GM10266 (cell line): Measurements from ENCODE around the gene SERPINA10.

Source experiments
- DNase-seq: peaks from one replicate; pipeline ENCODE4 v3.0.0; 2012; ENCODE audit errors: extremely low spot score
- CTCF ChIP-seq: IDR thresholded peaks from 2 replicates; pipeline ENCODE4 v1.5.1; 2012; ENCODE audit warnings: mild to moderate bottlenecking, low read depth; ENCODE audit not compliant: control insufficient read depth, insufficient read depth; ENCODE audit errors: missing control alignments

The SERPINA10 gene, protein sequence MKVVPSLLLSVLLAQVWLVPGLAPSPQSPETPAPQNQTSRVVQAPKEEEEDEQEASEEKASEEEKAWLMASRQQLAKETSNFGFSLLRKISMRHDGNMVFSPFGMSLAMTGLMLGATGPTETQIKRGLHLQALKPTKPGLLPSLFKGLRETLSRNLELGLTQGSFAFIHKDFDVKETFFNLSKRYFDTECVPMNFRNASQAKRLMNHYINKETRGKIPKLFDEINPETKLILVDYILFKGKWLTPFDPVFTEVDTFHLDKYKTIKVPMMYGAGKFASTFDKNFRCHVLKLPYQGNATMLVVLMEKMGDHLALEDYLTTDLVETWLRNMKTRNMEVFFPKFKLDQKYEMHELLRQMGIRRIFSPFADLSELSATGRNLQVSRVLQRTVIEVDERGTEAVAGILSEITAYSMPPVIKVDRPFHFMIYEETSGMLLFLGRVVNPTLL

GRCh38 chr14:94292872-94293577 is at the start of gene SERPINA10:
TSS of gene SERPINA10 (minus strand) at chr14:94293268. CDS start at chr14:94290593, 2,675 bp downstream.
- DNase-seq = no peak
- TF ChIP-seq CTCF = no peak

DNA sequence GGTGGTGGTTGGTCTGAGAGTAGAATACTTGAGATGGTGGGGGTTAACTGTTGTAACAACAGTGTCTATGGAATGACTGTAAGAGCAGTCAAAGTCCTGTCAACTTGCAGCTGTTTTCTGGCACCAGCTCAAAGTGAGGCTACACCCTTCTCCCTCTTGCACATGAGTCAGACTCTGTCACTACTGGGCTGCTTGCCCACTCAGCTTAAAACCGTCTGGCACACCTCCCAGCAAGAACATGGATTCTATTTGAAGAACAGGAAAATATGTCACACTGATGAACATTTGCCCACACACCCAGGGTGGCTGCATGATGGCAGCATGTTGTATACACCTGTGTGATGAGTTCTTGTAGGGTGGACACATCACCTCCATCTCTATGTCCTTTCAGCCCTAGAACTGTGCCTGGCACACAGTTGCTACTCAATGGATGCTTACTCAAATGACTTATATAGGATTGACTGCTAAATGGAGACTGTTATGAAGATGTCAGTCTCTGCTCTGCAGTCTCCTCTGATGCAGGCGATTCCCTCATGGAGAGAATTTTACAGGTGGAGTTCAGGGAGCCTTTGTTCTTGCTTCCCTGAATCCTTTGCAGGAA is 49.4 kb upstream of the SERPINA10 start:
- no peak for TF ChIP-seq CTCF
- DNase-seq = no peak

DNA sequence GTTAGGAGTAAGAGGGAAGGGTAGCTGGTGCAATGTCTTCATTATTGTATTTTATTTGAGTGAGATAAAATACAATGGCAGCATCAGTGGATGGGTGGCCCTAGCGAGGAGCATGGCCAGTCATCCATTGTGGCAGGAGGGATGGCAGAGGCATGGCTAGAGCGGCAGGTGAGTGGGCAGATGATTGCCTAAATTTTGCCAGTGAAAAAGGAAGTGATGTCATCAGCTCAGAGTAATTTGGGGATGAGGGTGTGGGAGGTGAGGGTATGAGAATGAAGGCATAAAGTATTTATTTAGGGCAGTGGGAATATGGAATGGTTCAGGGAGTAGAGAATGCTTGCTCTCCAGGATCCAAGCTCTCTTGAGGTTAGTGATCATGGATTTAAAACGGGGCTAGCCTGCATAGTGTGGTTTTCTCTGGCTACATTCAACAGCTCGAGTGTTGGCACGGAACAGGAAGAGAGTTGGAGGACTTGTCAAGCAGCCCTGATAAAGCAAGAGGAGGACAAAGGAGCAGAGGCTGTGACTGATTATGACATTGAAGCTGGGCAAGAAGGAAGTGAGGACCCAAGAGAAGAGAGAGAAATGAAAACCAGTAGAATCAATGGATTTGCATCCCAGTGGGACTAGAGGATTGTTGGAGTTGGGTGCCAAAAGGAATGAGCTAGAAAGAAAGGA is 48.7 kb upstream of the SERPINA10 start:
- no peak for DNase-seq

DNA sequence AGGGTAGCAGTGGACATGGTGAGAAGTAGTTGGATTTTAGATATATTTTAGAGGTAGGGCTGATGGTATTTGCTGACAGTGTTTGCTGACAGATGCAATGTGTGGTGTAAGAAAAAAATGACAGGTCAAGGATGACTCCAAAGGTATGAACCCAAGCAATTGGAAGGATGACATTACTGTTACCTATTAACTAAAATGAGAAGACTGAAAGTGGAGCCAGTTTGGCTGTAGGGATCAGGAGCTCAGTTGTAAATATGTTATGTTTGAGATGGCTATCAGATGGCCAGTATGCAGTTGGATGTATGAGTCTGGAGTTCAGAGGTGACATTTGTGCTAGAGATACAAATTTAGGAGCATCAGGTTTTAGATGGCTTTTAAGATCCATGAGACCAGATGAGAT is 47.5 kb upstream of the SERPINA10 start:
- TF ChIP-seq CTCF = no peak
- no peak for DNase-seq

More for the DNA sequence above, 48.7 kb upstream of the SERPINA10 start:
- no peak for TF ChIP-seq CTCF

DNA sequence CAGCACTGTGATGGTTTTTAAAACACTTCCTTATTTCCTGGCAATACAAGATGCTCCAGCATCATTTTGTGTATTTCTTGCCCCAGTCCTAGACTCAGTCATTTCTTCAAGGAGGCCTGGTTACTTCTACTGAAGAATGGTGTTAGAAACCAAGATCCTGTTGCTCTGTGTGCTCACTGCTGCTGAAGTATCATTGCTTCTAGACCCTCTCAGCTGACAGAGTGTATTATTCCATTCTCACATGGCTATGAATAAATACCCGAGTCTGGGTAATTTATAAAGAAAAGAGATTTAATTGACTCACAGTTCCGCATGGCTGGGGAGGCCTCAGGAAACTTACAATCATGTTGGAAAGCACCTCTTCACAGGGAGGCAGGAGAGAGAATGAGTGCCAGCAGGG is 45.0 kb upstream of the SERPINA10 start:
- DNase-seq = no peak
- TF ChIP-seq CTCF = no peak

GRCh38 chr14:94337274-94337673 is 44.2 kb upstream of the SERPINA10 start:
- no peak for DNase-seq
- no peak for TF ChIP-seq CTCF
